ENCODE results near the gene COA3. TPM values are rescaled to one million over a fixed set of nuclear protein-coding genes. Genes with fewer than 3 reads are reported as not detected.

Gene COA3
- total RNA-seq, 1 donor from 2014 or later, result 60.3 TPM

GRCh38 chr17:42832213-42832933 is 33.9 kb upstream of the COA3 start:
- TF ChIP-seq CTCF (IDR thresholded peaks at IDR 0.05; ENCODE audit: unreplicated experiment), result no peak
- H3K4me1 Mint-ChIP-seq (ENCODE audit: unreplicated experiment), result peaks cover 24% of the 10 kb centered on the region
- no peak for DNase-seq (ENCODE audit: low spot score)
- H3K9me3 Mint-ChIP-seq (ENCODE audit: unreplicated experiment), result no peaks in the 10 kb centered on the region
- peaks cover 8% of the 10 kb centered on the region for H3K36me3 Mint-ChIP-seq (ENCODE audit: low read depth, unreplicated experiment)
- H3K27ac Mint-ChIP-seq (ENCODE audit: unreplicated experiment), result peak overlapping the region; percentile 91
- peak overlapping the region; percentile 93 for H3K4me3 Mint-ChIP-seq (ENCODE audit: unreplicated experiment)
- peaks cover 3% of the 10 kb centered on the region for H3K27me3 Mint-ChIP-seq (ENCODE audit: unreplicated experiment)

DNA sequence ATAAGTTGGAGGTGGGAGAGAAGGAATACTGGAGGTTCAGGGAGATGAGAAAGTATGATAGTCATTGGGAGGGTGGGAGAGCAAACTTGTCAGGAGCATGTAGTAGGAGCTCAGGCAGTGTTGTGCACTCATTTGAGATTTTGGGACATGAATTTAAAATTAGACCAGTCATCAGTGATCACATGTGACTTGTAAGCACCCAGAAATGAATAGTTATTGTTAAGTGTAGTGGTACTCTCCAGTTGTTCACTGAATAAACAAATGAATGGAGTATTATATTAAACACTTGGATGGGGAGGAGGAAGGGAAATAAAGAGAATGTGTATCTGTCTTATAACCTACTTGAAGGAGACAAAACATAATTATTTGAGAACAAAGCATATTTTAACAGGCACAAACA is 32.5 kb upstream of the COA3 start:
- H3K27me3 Mint-ChIP-seq (ENCODE audit: unreplicated experiment), result peaks cover 3% of the 10 kb centered on the region
- no peaks in the 10 kb centered on the region for H3K9me3 Mint-ChIP-seq (ENCODE audit: unreplicated experiment)
- H3K4me1 Mint-ChIP-seq (ENCODE audit: unreplicated experiment), result peaks cover 24% of the 10 kb centered on the region
- no peak for DNase-seq (ENCODE audit: low spot score)
- no peak for TF ChIP-seq CTCF (IDR thresholded peaks at IDR 0.05; ENCODE audit: unreplicated experiment)
- H3K27ac Mint-ChIP-seq (ENCODE audit: unreplicated experiment), result no peak overlapping the region
- peaks cover 4% of the 10 kb centered on the region for H3K36me3 Mint-ChIP-seq (ENCODE audit: low read depth, unreplicated experiment)
- H3K4me3 Mint-ChIP-seq (ENCODE audit: unreplicated experiment), result no peak overlapping the region

- no peak for TF ChIP-seq CTCF (IDR thresholded peaks at IDR 0.05; ENCODE audit: unreplicated experiment)
- no peak for DNase-seq (ENCODE audit: low spot score)
- Mint-ChIP-seq H3K9me3 (ENCODE audit: unreplicated experiment) (no peaks in the 10 kb centered on the region), H3K4me1 (ENCODE audit: unreplicated experiment) (peaks cover 21% of the 10 kb centered on the region), H3K27ac (ENCODE audit: unreplicated experiment) (no peak overlapping the region), H3K27me3 (ENCODE audit: unreplicated experiment) (peaks cover 3% of the 10 kb centered on the region), H3K4me3 (ENCODE audit: unreplicated experiment) (no peak overlapping the region), H3K36me3 (ENCODE audit: low read depth, unreplicated experiment) (peaks cover 2% of the 10 kb centered on the region)
Measured at GRCh38 chr17:42827472-42827871, 29.0 kb upstream of the COA3 start.

- peaks cover 8% of the 10 kb centered on the region for H3K4me1 Mint-ChIP-seq (ENCODE audit: unreplicated experiment)
- peaks cover 2% of the 10 kb centered on the region for H3K27me3 Mint-ChIP-seq (ENCODE audit: unreplicated experiment)
- H3K9me3 Mint-ChIP-seq (ENCODE audit: unreplicated experiment), result no peaks in the 10 kb centered on the region
- no peak for TF ChIP-seq CTCF (IDR thresholded peaks at IDR 0.05; ENCODE audit: unreplicated experiment)
- DNase-seq (ENCODE audit: low spot score), result no peak
- H3K27ac Mint-ChIP-seq (ENCODE audit: unreplicated experiment), result no peak overlapping the region
- H3K4me3 Mint-ChIP-seq (ENCODE audit: unreplicated experiment), result no peak overlapping the region
- peaks cover 9% of the 10 kb centered on the region for H3K36me3 Mint-ChIP-seq (ENCODE audit: low read depth, unreplicated experiment)
Measured at GRCh38 chr17:42821176-42821575, 22.7 kb upstream of the COA3 start.

DNA sequence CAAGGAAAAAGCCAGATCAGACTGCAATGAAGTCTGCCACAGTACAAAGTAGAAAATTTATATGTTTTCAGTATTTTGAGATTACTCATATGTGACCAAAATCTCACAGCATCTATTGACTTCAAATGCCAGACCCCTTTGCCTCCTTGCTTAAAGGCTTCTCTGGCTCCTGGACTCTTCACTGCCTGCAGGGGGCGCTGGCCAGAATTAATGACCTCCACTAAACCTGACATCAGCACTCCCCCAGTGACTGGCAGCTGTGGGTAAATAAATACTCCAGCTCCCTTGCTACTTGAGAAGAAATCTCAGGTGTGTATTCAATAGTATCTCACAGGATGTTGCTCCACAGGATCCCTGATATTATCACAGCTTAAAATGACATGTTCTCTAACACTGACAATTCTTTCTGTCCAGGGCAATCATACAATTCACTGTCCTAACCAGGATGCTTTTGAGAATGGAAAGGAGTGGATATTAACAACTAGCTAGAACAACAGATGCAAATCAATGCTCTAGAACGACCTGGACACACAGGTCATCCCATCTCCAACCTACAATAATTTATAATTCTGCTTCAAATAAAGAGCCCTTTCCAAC is 21.5 kb upstream of the COA3 start:
- H3K9me3 Mint-ChIP-seq (ENCODE audit: unreplicated experiment), result no peaks in the 10 kb centered on the region
- TF ChIP-seq CTCF (IDR thresholded peaks at IDR 0.05; ENCODE audit: unreplicated experiment), result peak; percentile 76
- H3K4me1 Mint-ChIP-seq (ENCODE audit: unreplicated experiment), result peaks cover 8% of the 10 kb centered on the region
- peak; percentile 77 for DNase-seq (ENCODE audit: low spot score)
- no peak overlapping the region for H3K4me3 Mint-ChIP-seq (ENCODE audit: unreplicated experiment)
- H3K27ac Mint-ChIP-seq (ENCODE audit: unreplicated experiment), result no peak overlapping the region
- H3K36me3 Mint-ChIP-seq (ENCODE audit: low read depth, unreplicated experiment), result peaks cover 17% of the 10 kb centered on the region
- peaks cover 2% of the 10 kb centered on the region for H3K27me3 Mint-ChIP-seq (ENCODE audit: unreplicated experiment)

Data from endothelial cell (in vitro differentiated cells).